ENCODE data around the gene TRAPPC8.

GRCh38 chr18:31875301-31875700 lies 67.6 kb downstream of the TRAPPC8 start:
- TF ChIP-seq CTCF (IDR thresholded peaks at IDR 0.05; ENCODE audit: borderline replicate concordance, extremely low read depth, low read length, poor library complexity, severe bottlenecking) = no peak
- no peak for TF ChIP-seq EZH2 (IDR thresholded peaks at IDR 0.05; ENCODE audit: borderline replicate concordance, low read depth, low read length, severe bottlenecking)

Data from DND-41 (cell line).